PC-9 (cell line): Measurements from ENCODE around the gene DIP2C. TPM values are rescaled to one million over a fixed set of nuclear protein-coding genes. Genes with fewer than 3 reads are reported as not detected.

Experiments used
- BruUV-seq: library from RNA; stranded (reverse); fragments of 400-500 nt; replicated peaks from 2 replicates; lab custom pipeline; 2021; lab: Mats Ljungman, UMichigan
- CTCF ChIA-PET: fragments of 300-600 bp; sonication (Branson Sonifier 250); formaldehyde crosslinking; loops from one replicate; lab custom pipeline; 2022; ENCODE audit warnings: antibody characterized with exemption; lab: Charles Lee
- POLR2A ChIA-PET: fragments of 300-600 bp; sonication (Branson Sonifier 250); formaldehyde crosslinking; loops from one replicate; lab custom pipeline; 2022; ENCODE audit warnings: antibody characterized with exemption; ENCODE audit not compliant: unreplicated experiment; lab: Charles Lee
- DNase-seq, 2 experiments: peaks; one replicate each; pipeline versions ENCODE4 v3.0.0 to v3.0.0-alpha.2; 2015 to 2022; ENCODE audit warnings: mixed read lengths in 1 of 2
- H2AFZ ChIP-seq: fragments of 200-600 bp; sonication (generic); 2 replicates; pipeline ENCODE4 v1.8.1; 2017; ENCODE audit warnings: antibody characterized with exemption
- H3F3A ChIP-seq: fragments of 200-600 bp; sonication (generic); 2 replicates; pipeline ENCODE4 v1.8.1; 2017; ENCODE audit warnings: antibody characterized with exemption, mild to moderate bottlenecking, low read depth; ENCODE audit not compliant: insufficient read depth
- H3K27ac ChIP-seq: fragments of 200-600 bp; sonication (generic); 2 replicates; pipeline ENCODE4 v1.6.1; 2016; ENCODE audit warnings: mixed run types
- H3K27me3 ChIP-seq: fragments of 200-600 bp; sonication (generic); 2 replicates; pipeline ENCODE4 v1.6.1; 2016; ENCODE audit warnings: low read depth, mixed run types; ENCODE audit not compliant: insufficient read depth
- H3K36me3 ChIP-seq: fragments of 200-600 bp; sonication (generic); 2 replicates; pipeline ENCODE4 v1.6.1; 2016; ENCODE audit warnings: low read depth, mixed run types
- H3K4me1 ChIP-seq: fragments of 200-600 bp; sonication (generic); replicated peaks from 2 replicates; pipeline ENCODE4 v1.6.1; 2016; ENCODE audit warnings: mixed run types; ENCODE audit not compliant: insufficient read depth
- H3K4me2 ChIP-seq: fragments of 200-600 bp; sonication (generic); 2 replicates; pipeline ENCODE4 v1.6.1; 2017; ENCODE audit warnings: mixed run types
- H3K4me3 ChIP-seq: fragments of 200-600 bp; sonication (generic); 2 replicates; pipeline ENCODE4 v1.6.1; 2016; ENCODE audit warnings: mixed run types
- H3K79me2 ChIP-seq: fragments of 200-600 bp; sonication (generic); 2 replicates; pipeline ENCODE4 v1.6.1; 2017; ENCODE audit warnings: low read depth, mixed run types
- H3K9me2 ChIP-seq: fragments of 200-600 bp; sonication (generic); 2 replicates; pipeline ENCODE4 v1.8.1; 2017; ENCODE audit warnings: mild to moderate bottlenecking; ENCODE audit not compliant: insufficient read depth
- H3K9me3 ChIP-seq: fragments of 200-600 bp; sonication (generic); 2 replicates; pipeline ENCODE4 v1.8.1; 2016; ENCODE audit warnings: low read depth; ENCODE audit not compliant: insufficient read depth
- H4K20me1 ChIP-seq: fragments of 200-600 bp; sonication (generic); 2 replicates; pipeline ENCODE4 v1.8.1; 2017; ENCODE audit not compliant: insufficient read depth
- EZH2 ChIP-seq: fragments of 200-600 bp; sonication (generic); IDR thresholded peaks from 2 replicates; pipeline ENCODE4 v1.8.0; 2017; ENCODE audit warnings: antibody characterized with exemption, low read depth
- intact Hi-C: fragments of 100-400 bp; cut with micrococcal nuclease; formaldehyde crosslinking; loops from one replicate; pipeline ENCODE4 v1.10.0; 2022; ENCODE audit not compliant: unreplicated experiment
- total RNA-seq: library from RNA; stranded (reverse); gene quantifications from 2 replicates; pipeline ENCODE4 v1.2.3, GENCODE V29; 2021
- TF ChIP-seq, protein P1 (sequence below): fragments of 200-600 bp; sonication (generic); conservative IDR thresholded peaks from 2 replicates; pipeline ENCODE4 v1.6.1; 2017; ENCODE audit warnings: mixed run types, antibody characterized with exemption, mild to moderate bottlenecking, moderate library complexity

Gene DIP2C
- total RNA-seq, 1 experiment from 2014 or later, result 0.83 TPM

DNA sequence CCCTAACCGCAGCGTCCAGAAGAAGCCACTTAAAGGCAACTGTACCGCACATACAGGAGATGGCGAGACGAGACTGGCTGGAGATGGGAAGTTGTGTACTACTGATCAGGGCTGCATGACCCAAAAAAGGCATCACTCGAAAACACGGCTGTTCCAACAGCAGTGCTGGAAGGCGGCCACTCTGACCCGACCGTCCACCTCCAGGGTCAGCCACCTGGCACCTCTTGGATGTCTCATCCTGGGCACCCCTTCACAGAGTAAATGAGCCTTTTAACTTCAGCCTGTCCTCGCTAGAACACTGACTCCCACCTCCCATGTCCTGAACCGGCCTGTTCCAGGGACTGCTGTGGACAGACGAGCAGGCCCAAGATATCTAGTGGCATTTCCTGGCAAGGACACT is 180.7 kb downstream of the DIP2C start:
- POLR2A ChIA-PET, result interaction anchor here (0.8 kb wide), 1 partner anchor 301 kb away, joined by 6 read pairs; no protein-coding TSS in a partner anchor
- Histone ChIP-seq H3F3A (no peaks in the 10 kb centered on the region), H3K4me1 (no peaks in the 10 kb centered on the region), H3K4me2 (no peak overlapping the region), H3K27ac (no peak overlapping the region), H3K9me2 (no peaks in the 10 kb centered on the region), H3K4me3 (no peak overlapping the region), H3K36me3 (no peaks in the 10 kb centered on the region), H3K79me2 (no peaks in the 10 kb centered on the region), H3K9me3 (no peaks in the 10 kb centered on the region), H3K27me3 (peaks cover 32% of the 10 kb centered on the region; the same call in 1 of the 2 replicates), H2AFZ (no peak overlapping the region), H4K20me1 (no peaks in the 10 kb centered on the region)
- intact Hi-C loops, result no loop called here
- no peak for DNase-seq
- CTCF ChIA-PET, result no interaction called here
- BruUV-seq, result no TSS peak
- TF ChIP-seq, protein P1, sequence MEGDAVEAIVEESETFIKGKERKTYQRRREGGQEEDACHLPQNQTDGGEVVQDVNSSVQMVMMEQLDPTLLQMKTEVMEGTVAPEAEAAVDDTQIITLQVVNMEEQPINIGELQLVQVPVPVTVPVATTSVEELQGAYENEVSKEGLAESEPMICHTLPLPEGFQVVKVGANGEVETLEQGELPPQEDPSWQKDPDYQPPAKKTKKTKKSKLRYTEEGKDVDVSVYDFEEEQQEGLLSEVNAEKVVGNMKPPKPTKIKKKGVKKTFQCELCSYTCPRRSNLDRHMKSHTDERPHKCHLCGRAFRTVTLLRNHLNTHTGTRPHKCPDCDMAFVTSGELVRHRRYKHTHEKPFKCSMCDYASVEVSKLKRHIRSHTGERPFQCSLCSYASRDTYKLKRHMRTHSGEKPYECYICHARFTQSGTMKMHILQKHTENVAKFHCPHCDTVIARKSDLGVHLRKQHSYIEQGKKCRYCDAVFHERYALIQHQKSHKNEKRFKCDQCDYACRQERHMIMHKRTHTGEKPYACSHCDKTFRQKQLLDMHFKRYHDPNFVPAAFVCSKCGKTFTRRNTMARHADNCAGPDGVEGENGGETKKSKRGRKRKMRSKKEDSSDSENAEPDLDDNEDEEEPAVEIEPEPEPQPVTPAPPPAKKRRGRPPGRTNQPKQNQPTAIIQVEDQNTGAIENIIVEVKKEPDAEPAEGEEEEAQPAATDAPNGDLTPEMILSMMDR, result no peak
- no peak for TF ChIP-seq EZH2

DNA sequence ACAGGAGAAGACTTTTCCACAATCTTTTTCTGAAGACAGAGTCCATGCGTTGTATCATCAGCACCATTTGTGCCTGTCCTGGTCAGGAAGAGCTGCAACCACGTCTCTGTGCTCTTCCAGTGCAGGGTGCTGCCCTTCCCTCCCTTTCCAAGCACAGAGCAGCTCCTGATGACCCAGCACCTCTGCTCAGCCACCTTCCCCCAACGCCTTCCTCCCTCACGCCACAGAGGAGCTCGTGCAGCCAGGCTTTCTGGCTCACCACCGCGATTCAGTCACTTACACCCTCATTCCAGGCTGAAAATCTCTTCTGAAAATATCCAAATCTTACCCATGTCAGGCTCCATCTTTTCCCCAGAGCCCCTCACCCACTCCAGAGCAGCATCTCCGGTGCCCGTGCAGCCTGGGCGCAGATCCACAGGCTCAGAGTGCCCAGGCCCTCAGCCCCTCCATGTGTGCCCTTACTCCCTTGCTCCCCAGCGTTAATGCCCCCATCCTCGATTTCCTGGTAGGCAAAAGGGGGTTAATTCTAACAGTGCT is 181.5 kb downstream of the DIP2C start:
- no peaks in the 10 kb centered on the region for H3K4me1 ChIP-seq
- H3K27ac ChIP-seq, result no peak overlapping the region
- H3K9me3 ChIP-seq, result no peaks in the 10 kb centered on the region
- intact Hi-C loops, result no loop called here
- H3K36me3 ChIP-seq, result no peaks in the 10 kb centered on the region
- POLR2A ChIA-PET, result interaction anchor here (0.8 kb wide), 1 partner anchor 302 kb away, joined by 6 read pairs; no protein-coding TSS in a partner anchor
- CTCF ChIA-PET, result interaction anchor here (0.5 kb wide), 1 partner anchor 285 kb away, joined by 3 read pairs; no protein-coding TSS in a partner anchor
- no peaks in the 10 kb centered on the region for H3K79me2 ChIP-seq
- peaks cover 35% of the 10 kb centered on the region for H3K27me3 ChIP-seq
- no peak overlapping the region for H3K4me3 ChIP-seq
- no peaks in the 10 kb centered on the region for H4K20me1 ChIP-seq
- BruUV-seq, result no TSS peak
- no peaks in the 10 kb centered on the region for H3F3A ChIP-seq
- DNase-seq, result no peak
- no peaks in the 10 kb centered on the region for H3K9me2 ChIP-seq
- TF ChIP-seq, protein P1, result no peak
- TF ChIP-seq EZH2, result no peak
- no peak overlapping the region for H2AFZ ChIP-seq
- H3K4me2 ChIP-seq, result no peak overlapping the region

DNA sequence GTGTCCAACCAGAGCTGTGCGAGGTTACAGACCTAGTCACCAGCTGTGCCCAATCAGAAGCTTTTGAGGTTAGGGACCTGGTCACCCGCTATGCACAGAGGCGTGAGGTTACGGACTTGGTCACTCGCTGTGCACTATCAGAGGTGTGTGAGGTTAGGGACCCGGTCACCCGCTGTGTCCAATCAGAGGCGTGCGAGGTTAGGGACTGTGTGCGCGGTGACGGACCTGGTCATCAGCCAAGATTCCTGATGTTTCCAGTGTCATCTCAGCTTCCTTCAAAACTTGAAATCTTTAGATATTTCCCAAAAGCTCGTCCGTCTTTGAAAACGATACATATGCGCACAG is 182.1 kb downstream of the DIP2C start:
- H3K27me3 ChIP-seq, result peaks cover 41% of the 10 kb centered on the region
- intact Hi-C loops, result no loop called here
- H3K4me2 ChIP-seq, result no peak overlapping the region
- H3K9me2 ChIP-seq, result no peaks in the 10 kb centered on the region
- H3F3A ChIP-seq, result no peaks in the 10 kb centered on the region
- no peak overlapping the region for H3K27ac ChIP-seq
- no peaks in the 10 kb centered on the region for H3K4me1 ChIP-seq
- no peak overlapping the region for H3K4me3 ChIP-seq
- POLR2A ChIA-PET, result no interaction called here
- CTCF ChIA-PET, result interaction anchor here (0.5 to 0.6 kb wide), 2 partner anchors 285 to 302 kb away, joined by 3 to 4 read pairs; no protein-coding TSS in a partner anchor
- no peaks in the 10 kb centered on the region for H3K79me2 ChIP-seq
- no peak for DNase-seq
- H3K36me3 ChIP-seq, result no peaks in the 10 kb centered on the region
- no peaks in the 10 kb centered on the region for H3K9me3 ChIP-seq
- BruUV-seq, result no TSS peak
- no peak for TF ChIP-seq EZH2
- TF ChIP-seq, protein P1, result no peak
- no peak overlapping the region for H2AFZ ChIP-seq
- H4K20me1 ChIP-seq, result no peaks in the 10 kb centered on the region
